ENCODE measurements around the gene ABR.

GRCh38 chr17:1153795-1154546 lies 25.8 kb downstream of the ABR start:
- TF ChIP-seq CBX2 (IDR thresholded peaks at IDR 0.05; ENCODE audit: borderline replicate concordance, low read depth) (no peak), POLR2A (IDR thresholded peaks at IDR 0.05; ENCODE audit: low read length) (no peak), USF2 (IDR thresholded peaks at IDR 0.05) (no peak), CTCF (IDR thresholded peaks at IDR 0.05) (no peak), CHD4 (IDR thresholded peaks at IDR 0.05; ENCODE audit: borderline replicate concordance) (no peak), NPAS2 (CRISPR knock-in tag; IDR thresholded peaks at IDR 0.05; ENCODE audit: borderline replicate concordance) (no peak), BHLHE40 (IDR thresholded peaks at IDR 0.05; ENCODE audit: low read depth, low read length) (no peak)
